ENCODE data around the gene TRAPPC6A. TPM values are rescaled to one million over a fixed set of nuclear protein-coding genes. Genes with fewer than 3 reads are reported as not detected.

The TRAPPC6A gene
- total and polyA plus RNA-seq, 2 of the 4 experiments (the other 2 are of a cell fraction), result 4.1 to 13.4 TPM

DNA sequence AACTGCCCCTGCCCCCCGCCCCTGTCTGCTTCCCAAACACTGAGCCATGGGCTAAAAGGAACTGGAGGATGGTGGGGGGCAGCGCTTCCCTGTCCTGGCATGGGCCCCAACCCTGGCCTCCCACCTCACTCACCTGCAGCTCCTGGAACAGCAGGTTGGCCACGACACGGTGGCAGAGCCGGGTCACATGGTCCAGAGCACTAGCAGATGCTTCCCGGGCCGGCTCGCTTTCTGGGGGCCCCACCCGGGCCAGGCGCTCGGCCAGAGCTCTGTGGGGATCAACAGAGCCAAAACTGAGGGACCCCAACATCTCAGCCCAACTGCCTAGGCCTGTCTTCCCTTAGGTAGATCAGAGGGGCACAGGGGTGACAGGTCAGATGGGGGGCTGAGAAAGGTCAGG, 46.6 kb upstream of the TRAPPC6A start:
- H3K18ac ChIP-seq (ENCODE audit: low read depth, low read length), result no peak overlapping the region
- no peaks in the 10 kb centered on the region for H4K20me1 ChIP-seq (ENCODE audit: insufficient read depth, low read length)
- DNase-seq (no peak), ATAC-seq (ENCODE audit: low read depth) (no peak)
- ChIA-PET POLR2A (ENCODE audit: unreplicated experiment) (no interaction called here), CTCF (no interaction called here)
- no peak overlapping the region for H3K9ac ChIP-seq (ENCODE audit: low read depth, low read length)
- no peaks in the 10 kb centered on the region for H3K9me1 ChIP-seq (ENCODE audit: insufficient read depth, low read length)
- no peak overlapping the region for H4K5ac ChIP-seq (ENCODE audit: low read depth, low read length)
- intact Hi-C loops (cut with micrococcal nuclease), result no loop called here
- H2AK9ac ChIP-seq (replicated peaks; ENCODE audit: low read depth, low read length, poor library complexity), result no peak overlapping the region
- no peak overlapping the region for H2BK120ac ChIP-seq (ENCODE audit: low read depth, low read length)
- no peak overlapping the region for H3K14ac ChIP-seq (replicated peaks; ENCODE audit: low read depth, low read length)
- H2BK20ac ChIP-seq (ENCODE audit: low read depth, low read length), result no peak overlapping the region
- no peak overlapping the region for H4K8ac ChIP-seq (ENCODE audit: low read depth in 2 of 2, low read length in 2 of 2)
- no peak overlapping the region for H2AK5ac ChIP-seq (ENCODE audit: low read depth, low read length)
- H3K27ac ChIP-seq (ENCODE audit: insufficient read depth, low read length), result no peak overlapping the region
- H4K91ac ChIP-seq (ENCODE audit: insufficient read depth, low read depth, low read length), result no peak overlapping the region
- no CpG with 5 or more reads among the region's 11 CpGs for WGBS, 2 experiments (ENCODE audit: extremely low coverage in 2 of 2, insufficient read length in 1 of 2)
- no peak overlapping the region for H2BK15ac ChIP-seq (ENCODE audit: low read depth, low read length)
- H3K4ac ChIP-seq (ENCODE audit: low read depth, low read length), result no peak overlapping the region
- no peaks in the 10 kb centered on the region for H3K36me3 ChIP-seq (ENCODE audit: control insufficient read depth, insufficient read depth, low read length)
- no peaks in the 10 kb centered on the region for H3K79me1 ChIP-seq (ENCODE audit: low read depth in 1 of 2, low read length in 2 of 2)
- H3K56ac ChIP-seq (ENCODE audit: extremely low read depth, insufficient read depth, low read length), result no peak overlapping the region
- TF ChIP-seq SMC3 (IDR thresholded peaks at IDR 0.05; ENCODE audit: low read depth, low read length) (no peak), MXI1 (IDR thresholded peaks at IDR 0.05; ENCODE audit: borderline replicate concordance, low read depth, low read length) (no peak), RFX5 (IDR thresholded peaks at IDR 0.05; ENCODE audit: low read depth, low read length) (no peak), POLR2A (IDR thresholded peaks at IDR 0.05; ENCODE audit: low read depth, low read length) (no peak), MAFK (IDR thresholded peaks at IDR 0.05; ENCODE audit: low read depth, low read length) (no peak), BHLHE40 (IDR thresholded peaks at IDR 0.05; ENCODE audit: low read depth, low read length) (no peak), CHD1 (IDR thresholded peaks at IDR 0.05; ENCODE audit: low read depth, low read length) (no peak), FOS (IDR thresholded peaks at IDR 0.05; ENCODE audit: low read depth, low read length) (no peak), NFE2L2 (IDR thresholded peaks at IDR 0.05; ENCODE audit: low read depth, low read length) (no peak), MAZ (IDR thresholded peaks at IDR 0.05; ENCODE audit: borderline replicate concordance, low read depth, low read length) (no peak), CEBPB (IDR thresholded peaks at IDR 0.05; ENCODE audit: low read depth, low read length) (no peak), RAD21 (IDR thresholded peaks at IDR 0.05; ENCODE audit: low read length) (no peak), RCOR1 (IDR thresholded peaks at IDR 0.05; ENCODE audit: insufficient replicate concordance, low read length) (no peak)
- TF ChIP-seq, protein P1, sequence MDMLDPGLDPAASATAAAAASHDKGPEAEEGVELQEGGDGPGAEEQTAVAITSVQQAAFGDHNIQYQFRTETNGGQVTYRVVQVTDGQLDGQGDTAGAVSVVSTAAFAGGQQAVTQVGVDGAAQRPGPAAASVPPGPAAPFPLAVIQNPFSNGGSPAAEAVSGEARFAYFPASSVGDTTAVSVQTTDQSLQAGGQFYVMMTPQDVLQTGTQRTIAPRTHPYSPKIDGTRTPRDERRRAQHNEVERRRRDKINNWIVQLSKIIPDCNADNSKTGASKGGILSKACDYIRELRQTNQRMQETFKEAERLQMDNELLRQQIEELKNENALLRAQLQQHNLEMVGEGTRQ (IDR thresholded peaks at IDR 0.05; ENCODE audit: low read depth, low read length), result no peak
- TF ChIP-seq, protein P2, sequence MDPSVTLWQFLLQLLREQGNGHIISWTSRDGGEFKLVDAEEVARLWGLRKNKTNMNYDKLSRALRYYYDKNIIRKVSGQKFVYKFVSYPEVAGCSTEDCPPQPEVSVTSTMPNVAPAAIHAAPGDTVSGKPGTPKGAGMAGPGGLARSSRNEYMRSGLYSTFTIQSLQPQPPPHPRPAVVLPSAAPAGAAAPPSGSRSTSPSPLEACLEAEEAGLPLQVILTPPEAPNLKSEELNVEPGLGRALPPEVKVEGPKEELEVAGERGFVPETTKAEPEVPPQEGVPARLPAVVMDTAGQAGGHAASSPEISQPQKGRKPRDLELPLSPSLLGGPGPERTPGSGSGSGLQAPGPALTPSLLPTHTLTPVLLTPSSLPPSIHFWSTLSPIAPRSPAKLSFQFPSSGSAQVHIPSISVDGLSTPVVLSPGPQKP (IDR thresholded peaks at IDR 0.05; ENCODE audit: borderline replicate concordance, low read depth, low read length), result no peak
- TF ChIP-seq, protein P3, sequence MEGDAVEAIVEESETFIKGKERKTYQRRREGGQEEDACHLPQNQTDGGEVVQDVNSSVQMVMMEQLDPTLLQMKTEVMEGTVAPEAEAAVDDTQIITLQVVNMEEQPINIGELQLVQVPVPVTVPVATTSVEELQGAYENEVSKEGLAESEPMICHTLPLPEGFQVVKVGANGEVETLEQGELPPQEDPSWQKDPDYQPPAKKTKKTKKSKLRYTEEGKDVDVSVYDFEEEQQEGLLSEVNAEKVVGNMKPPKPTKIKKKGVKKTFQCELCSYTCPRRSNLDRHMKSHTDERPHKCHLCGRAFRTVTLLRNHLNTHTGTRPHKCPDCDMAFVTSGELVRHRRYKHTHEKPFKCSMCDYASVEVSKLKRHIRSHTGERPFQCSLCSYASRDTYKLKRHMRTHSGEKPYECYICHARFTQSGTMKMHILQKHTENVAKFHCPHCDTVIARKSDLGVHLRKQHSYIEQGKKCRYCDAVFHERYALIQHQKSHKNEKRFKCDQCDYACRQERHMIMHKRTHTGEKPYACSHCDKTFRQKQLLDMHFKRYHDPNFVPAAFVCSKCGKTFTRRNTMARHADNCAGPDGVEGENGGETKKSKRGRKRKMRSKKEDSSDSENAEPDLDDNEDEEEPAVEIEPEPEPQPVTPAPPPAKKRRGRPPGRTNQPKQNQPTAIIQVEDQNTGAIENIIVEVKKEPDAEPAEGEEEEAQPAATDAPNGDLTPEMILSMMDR (conservative IDR thresholded peaks at IDR 0.05; ENCODE audit: low read depth, low read length), result no peak
- H3K9me3 ChIP-seq (ENCODE audit: control insufficient read depth, insufficient read depth, low read length), result no peaks in the 10 kb centered on the region
- peaks cover 25% of the 10 kb centered on the region for H3K27me3 ChIP-seq (ENCODE audit: control insufficient read depth, insufficient read depth, low read length)
- no peak overlapping the region for H3K23ac ChIP-seq (ENCODE audit: low read depth, low read length)
- in situ Hi-C loops (cut with MboI; ENCODE audit: low sequenced_read_pairs), result no loop called here
- no peak overlapping the region for H3K4me3 ChIP-seq (ENCODE audit: insufficient read depth, low read depth, low read length)
- H3K4me1 ChIP-seq (ENCODE audit: control insufficient read depth, insufficient read depth, low read length), result no peaks in the 10 kb centered on the region
- no peak overlapping the region for H2BK5ac ChIP-seq (ENCODE audit: low read depth, low read length, poor library complexity, severe bottlenecking)
- dilution Hi-C loops (cut with HindIII; ENCODE audit: low sequenced_read_pairs, unreplicated experiment), result no loop called here
- BruUV-seq (replicated peaks), result no TSS peak
- no peak overlapping the region for H3K4me2 ChIP-seq (ENCODE audit: low read depth, low read length)
- H2AFZ ChIP-seq (replicated peaks; ENCODE audit: low read length, poor library complexity), result no peak overlapping the region

Measured in IMR-90 (cell line).